NK-92 (cell line): ENCODE results near the gene PPM1F.
"Not testable (repeated sequence)": the region's sequence is repeated elsewhere in the genome, so short reads cannot be mapped to it uniquely, and the experiment has no call there.

Experiments used
- DNase-seq: peaks from one replicate; lab custom pipeline; 2025; ENCODE audit not compliant: unreplicated experiment; lab: John Stamatoyannopoulos, UW

The PPM1F gene

GRCh38 chr22:21898354-21898896 is 54.2 kb downstream of the PPM1F start:
- no peak for DNase-seq

- no peak for DNase-seq
Measured at GRCh38 chr22:21896951-21897513, 55.6 kb downstream of the PPM1F start.

GRCh38 chr22:21896275-21896674 is 56.4 kb downstream of the PPM1F start:
- DNase-seq, result not testable (repeated sequence)

GRCh38 chr22:21894799-21895198 is 57.8 kb downstream of the PPM1F start:
- no peak for DNase-seq

GRCh38 chr22:21889251-21889990 is 63.2 kb downstream of the PPM1F start:
- no peak for DNase-seq

- DNase-seq, result no peak
Measured at GRCh38 chr22:21887841-21888240, 64.8 kb downstream of the PPM1F start.

- DNase-seq, result not testable (repeated sequence)
Measured at GRCh38 chr22:21883930-21884329, 68.7 kb downstream of the PPM1F start.

GRCh38 chr22:21882754-21883333 is 69.8 kb downstream of the PPM1F start:
- not testable (repeated sequence) for DNase-seq

GRCh38 chr22:21881841-21882753 is 70.6 kb downstream of the PPM1F start:
- no peak for DNase-seq

GRCh38 chr22:21876486-21877176 is 76.0 kb downstream of the PPM1F start:
- no peak for DNase-seq

- DNase-seq, result not testable (repeated sequence)
Measured at GRCh38 chr22:21874953-21875352, 77.7 kb downstream of the PPM1F start.

- DNase-seq, result no peak
Measured at GRCh38 chr22:21873619-21874018, 79.0 kb downstream of the PPM1F start.

GRCh38 chr22:21872741-21873140 is 79.9 kb downstream of the PPM1F start:
- DNase-seq, result not testable (repeated sequence)
